ENCODE measurements around the gene IQGAP2.
A peak's percentile ranks its signal among the peaks of the same experiment; 100 is the strongest.
"Not testable (repeated sequence)": the region's sequence is repeated elsewhere in the genome, so short reads cannot be mapped to it uniquely, and the experiment has no call there.

Gene IQGAP2

GRCh38 chr5:76595755-76596481, 192.8 kb downstream of the IQGAP2 start:
- DNase-seq (ENCODE audit: low read depth, low spot score), result no peak
- no peaks in the 10 kb centered on the region for H3K9me3 ChIP-seq (ENCODE audit: low read depth, low read length)
- no peak overlapping the region for H3K4me3 ChIP-seq
- 0 out of 2 replicates have a peak, but pooled peaks cover 4% of the 10 kb centered on the region for H3K36me3 ChIP-seq (ENCODE audit: insufficient read depth, low read length)
- no peak overlapping the region for H3K27ac ChIP-seq
- TF ChIP-seq POLR2AphosphoS5 (IDR thresholded peaks at IDR 0.05; ENCODE audit: borderline replicate concordance, low read depth, low read length), result no peak
- TF ChIP-seq EZH2 (IDR thresholded peaks at IDR 0.05), result no peak
- TF ChIP-seq FOXP2 (optimal IDR thresholded peaks at IDR 0.05; ENCODE audit: control extremely low read depth, extremely low read length, insufficient read depth), result no peak
- no peak overlapping the region for H3K9ac ChIP-seq (ENCODE audit: insufficient read length)

DNA sequence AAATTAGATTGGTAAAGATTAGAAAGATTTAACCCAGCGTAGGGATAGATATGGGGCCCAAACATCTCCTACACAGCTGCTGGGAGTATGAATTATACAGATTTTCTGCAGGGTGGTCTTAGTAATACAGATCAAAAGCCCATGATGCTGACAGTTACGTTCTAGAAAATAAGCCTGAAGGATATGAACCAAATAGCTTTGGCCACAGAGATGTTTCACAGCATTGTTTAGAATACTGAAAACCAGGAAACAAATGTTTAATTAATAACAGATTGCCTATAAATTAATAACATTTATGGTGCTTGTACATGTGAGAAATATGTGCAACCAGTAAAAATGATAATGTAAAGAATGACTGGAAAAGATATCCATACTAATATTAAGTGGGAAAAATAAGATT, 195.4 kb downstream of the IQGAP2 start:
- no peak for DNase-seq (ENCODE audit: low read depth, low spot score)
- Histone ChIP-seq H3K27ac (no peak overlapping the region), H3K9ac (ENCODE audit: insufficient read length) (no peak overlapping the region), H3K4me3 (no peak overlapping the region), H3K36me3 (ENCODE audit: insufficient read depth, low read length) (0 out of 2 replicates have a peak, but pooled peaks cover 4% of the 10 kb centered on the region), H3K9me3 (ENCODE audit: low read depth, low read length) (no peaks in the 10 kb centered on the region)
- no peak for TF ChIP-seq EZH2 (IDR thresholded peaks at IDR 0.05)
- TF ChIP-seq FOXP2 (optimal IDR thresholded peaks at IDR 0.05; ENCODE audit: control extremely low read depth, extremely low read length, insufficient read depth), result no peak
- TF ChIP-seq POLR2AphosphoS5 (IDR thresholded peaks at IDR 0.05; ENCODE audit: borderline replicate concordance, low read depth, low read length), result no peak

DNA sequence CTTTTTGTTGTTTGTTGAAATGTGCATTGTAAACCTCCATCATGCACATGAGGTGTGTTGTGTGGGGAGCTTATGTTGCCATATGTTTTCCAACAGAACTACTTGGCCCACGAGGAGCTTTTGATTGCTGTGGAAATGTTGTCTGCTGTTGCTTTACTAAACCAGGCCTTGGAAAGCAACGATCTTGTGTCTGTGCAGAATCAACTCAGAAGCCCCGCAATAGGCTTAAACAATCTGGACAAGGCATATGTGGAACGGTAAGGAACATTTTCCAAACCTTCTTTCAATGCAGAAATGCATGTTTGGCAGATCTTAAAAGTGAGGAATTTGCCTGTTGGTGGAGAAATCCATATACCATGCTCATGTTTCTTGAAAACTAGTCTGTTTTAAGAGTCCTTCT, 197.6 kb downstream of the IQGAP2 start:
- Histone ChIP-seq H3K4me3 (no peak overlapping the region), H3K27ac (no peak overlapping the region), H3K36me3 (ENCODE audit: insufficient read depth, low read length) (peaks cover 4% of the 10 kb centered on the region; the same call in 1 of the 2 replicates), H3K9ac (ENCODE audit: insufficient read length) (no peak overlapping the region), H3K9me3 (ENCODE audit: low read depth, low read length) (no peaks in the 10 kb centered on the region)
- no peak for TF ChIP-seq POLR2AphosphoS5 (IDR thresholded peaks at IDR 0.05; ENCODE audit: borderline replicate concordance, low read depth, low read length)
- TF ChIP-seq EZH2 (IDR thresholded peaks at IDR 0.05), result no peak
- TF ChIP-seq FOXP2 (optimal IDR thresholded peaks at IDR 0.05; ENCODE audit: control extremely low read depth, extremely low read length, insufficient read depth), result no peak
- no peak for DNase-seq (ENCODE audit: low read depth, low spot score)

DNA sequence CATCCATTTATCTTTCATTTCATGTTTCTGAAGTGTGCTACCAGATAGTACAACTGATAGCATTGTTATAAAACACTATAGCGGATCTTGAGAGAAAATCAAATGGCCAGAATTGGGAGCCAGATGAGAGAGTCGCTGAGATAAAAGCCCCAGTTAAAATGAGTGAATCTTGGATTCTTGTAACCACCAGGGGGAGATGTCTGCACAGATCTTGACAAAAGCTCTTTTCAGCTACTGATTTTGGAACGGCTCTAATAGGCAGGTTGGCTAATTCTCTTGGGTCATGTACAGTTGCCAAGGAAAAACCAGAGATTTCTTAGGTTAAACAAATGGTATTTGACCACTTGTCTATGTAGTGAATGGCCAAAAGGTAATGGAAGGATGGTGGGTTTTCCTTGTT, 198.4 kb downstream of the IQGAP2 start:
- Histone ChIP-seq H3K9me3 (ENCODE audit: low read depth, low read length) (no peaks in the 10 kb centered on the region), H3K27ac (no peak overlapping the region), H3K4me3 (no peak overlapping the region), H3K9ac (ENCODE audit: insufficient read length) (no peak overlapping the region), H3K36me3 (ENCODE audit: insufficient read depth, low read length) (peaks cover 7% of the 10 kb centered on the region; the same call in 1 of the 2 replicates)
- peak; percentile 48 for DNase-seq (ENCODE audit: low read depth, low spot score)
- TF ChIP-seq POLR2AphosphoS5 (IDR thresholded peaks at IDR 0.05; ENCODE audit: borderline replicate concordance, low read depth, low read length), result no peak
- no peak for TF ChIP-seq EZH2 (IDR thresholded peaks at IDR 0.05)
- no peak for TF ChIP-seq FOXP2 (optimal IDR thresholded peaks at IDR 0.05; ENCODE audit: control extremely low read depth, extremely low read length, insufficient read depth)

GRCh38 chr5:76602094-76602726, 199.1 kb downstream of the IQGAP2 start:
- no peak for DNase-seq (ENCODE audit: low read depth, low spot score)
- H3K36me3 ChIP-seq (ENCODE audit: insufficient read depth, low read length), result peaks cover 7% of the 10 kb centered on the region; the same call in 1 of the 2 replicates
- no peak overlapping the region for H3K27ac ChIP-seq
- H3K9ac ChIP-seq (ENCODE audit: insufficient read length), result no peak overlapping the region
- H3K9me3 ChIP-seq (ENCODE audit: low read depth, low read length), result no peaks in the 10 kb centered on the region
- H3K4me3 ChIP-seq, result no peak overlapping the region
- TF ChIP-seq POLR2AphosphoS5 (IDR thresholded peaks at IDR 0.05; ENCODE audit: borderline replicate concordance, low read depth, low read length) (no peak), FOXP2 (optimal IDR thresholded peaks at IDR 0.05; ENCODE audit: control extremely low read depth, extremely low read length, insufficient read depth) (no peak), EZH2 (IDR thresholded peaks at IDR 0.05) (no peak)

GRCh38 chr5:76603991-76604390, 200.9 kb downstream of the IQGAP2 start:
- not testable (repeated sequence) for H3K27ac ChIP-seq; H3K4me3 ChIP-seq; H3K36me3 ChIP-seq (ENCODE audit: insufficient read depth, low read length); H3K9ac ChIP-seq (ENCODE audit: insufficient read length); DNase-seq (ENCODE audit: low read depth, low spot score); H3K9me3 ChIP-seq (ENCODE audit: low read depth, low read length)

GRCh38 chr5:76604838-76605237, 201.8 kb downstream of the IQGAP2 start:
- DNase-seq (ENCODE audit: low read depth, low spot score), result no peak
- H3K36me3 ChIP-seq (ENCODE audit: insufficient read depth, low read length), result peaks cover 3% of the 10 kb centered on the region; the same call in 1 of the 2 replicates
- H3K9ac ChIP-seq (ENCODE audit: insufficient read length), result no peak overlapping the region
- no peak for TF ChIP-seq POLR2AphosphoS5 (IDR thresholded peaks at IDR 0.05; ENCODE audit: borderline replicate concordance, low read depth, low read length)
- no peak for TF ChIP-seq FOXP2 (optimal IDR thresholded peaks at IDR 0.05; ENCODE audit: control extremely low read depth, extremely low read length, insufficient read depth)
- TF ChIP-seq EZH2 (IDR thresholded peaks at IDR 0.05), result no peak
- H3K27ac ChIP-seq, result no peak overlapping the region
- H3K9me3 ChIP-seq (ENCODE audit: low read depth, low read length), result no peaks in the 10 kb centered on the region
- H3K4me3 ChIP-seq, result no peak overlapping the region

DNA sequence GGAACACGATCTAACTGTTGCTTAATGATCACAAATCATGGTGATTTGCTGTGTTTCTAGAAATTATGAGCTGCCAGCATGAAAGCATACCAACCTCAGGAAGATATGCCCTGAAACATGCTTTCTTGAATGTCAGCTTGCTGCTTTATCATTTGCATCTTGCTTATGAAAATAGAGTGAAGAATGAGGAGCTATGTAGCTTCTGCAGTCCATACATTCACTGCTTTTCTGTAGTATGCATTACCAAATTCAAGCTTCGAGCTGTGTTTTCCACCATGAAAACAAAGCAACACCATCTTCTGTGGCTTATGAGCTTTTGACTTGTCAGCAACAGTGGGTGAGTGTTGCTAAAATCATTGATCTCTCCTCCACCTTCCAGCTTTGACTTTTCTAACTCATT, 203.6 kb downstream of the IQGAP2 start:
- peaks cover 3% of the 10 kb centered on the region for H3K36me3 ChIP-seq (ENCODE audit: insufficient read depth, low read length)
- DNase-seq (ENCODE audit: low read depth, low spot score), result no peak
- no peak overlapping the region for H3K27ac ChIP-seq
- H3K4me3 ChIP-seq, result no peak overlapping the region
- H3K9me3 ChIP-seq (ENCODE audit: low read depth, low read length), result no peaks in the 10 kb centered on the region
- TF ChIP-seq FOXP2 (optimal IDR thresholded peaks at IDR 0.05; ENCODE audit: control extremely low read depth, extremely low read length, insufficient read depth), result no peak
- TF ChIP-seq EZH2 (IDR thresholded peaks at IDR 0.05), result no peak
- TF ChIP-seq POLR2AphosphoS5 (IDR thresholded peaks at IDR 0.05; ENCODE audit: borderline replicate concordance, low read depth, low read length), result no peak
- no peak overlapping the region for H3K9ac ChIP-seq (ENCODE audit: insufficient read length)
